HEK293 (cell line): ENCODE results near the gene GCNT2.

ENCODE experiments used
- CTCF ChIP-seq: fragments of 450-650 bp; formaldehyde crosslinking; IDR thresholded peaks from 2 replicates; pipeline ENCODE4 v1.5.1; 2016; ENCODE audit warnings: missing biosample characterization, missing genetic modification characterization
- KLF9 ChIP-seq: fragments of 450-650 bp; formaldehyde crosslinking; IDR thresholded peaks from 2 replicates; pipeline ENCODE4 v1.5.1; 2016; ENCODE audit warnings: missing biosample characterization, missing genetic modification characterization, low read depth
- SP2 ChIP-seq: fragments of 450-650 bp; formaldehyde crosslinking; IDR thresholded peaks from 2 replicates; pipeline ENCODE4 v1.5.1; 2016; ENCODE audit warnings: missing biosample characterization, missing genetic modification characterization
- ZBTB11 ChIP-seq: fragments of 450-650 bp; formaldehyde crosslinking; conservative IDR thresholded peaks from 2 replicates; pipeline ENCODE4 v1.5.1; 2016; ENCODE audit warnings: low read depth, missing biosample characterization, missing genetic modification characterization
- ZBTB17 ChIP-seq: fragments of 450-650 bp; formaldehyde crosslinking; IDR thresholded peaks from 2 replicates; pipeline ENCODE4 v1.5.1; 2016; ENCODE audit warnings: missing biosample characterization, missing genetic modification characterization
- ZBTB21 ChIP-seq: fragments of 450-650 bp; formaldehyde crosslinking; IDR thresholded peaks from 2 replicates; pipeline ENCODE4 v1.5.1; 2017; ENCODE audit warnings: missing biosample characterization, missing genetic modification characterization
- ZBTB7A ChIP-seq: fragments of 450-650 bp; formaldehyde crosslinking; IDR thresholded peaks from 2 replicates; pipeline ENCODE4 v1.5.1; 2016; ENCODE audit warnings: low read depth, missing biosample characterization, missing genetic modification characterization
- ZNF280D ChIP-seq: fragments of 450-650 bp; formaldehyde crosslinking; IDR thresholded peaks from 2 replicates; pipeline ENCODE4 v1.5.1; 2016; ENCODE audit warnings: missing biosample characterization, missing genetic modification characterization
- ZNF292 ChIP-seq: fragments of 450-650 bp; formaldehyde crosslinking; IDR thresholded peaks from 2 replicates; pipeline ENCODE4 v1.5.1; 2016; ENCODE audit warnings: low read depth, missing biosample characterization, missing genetic modification characterization, borderline replicate concordance
- ZNF324 ChIP-seq: fragments of 450-650 bp; formaldehyde crosslinking; IDR thresholded peaks from 2 replicates; pipeline ENCODE4 v1.5.1; 2016; ENCODE audit warnings: missing biosample characterization, missing genetic modification characterization
- ZNF510 ChIP-seq: fragments of 450-650 bp; formaldehyde crosslinking; IDR thresholded peaks from 2 replicates; pipeline ENCODE4 v1.5.1; 2018; ENCODE audit warnings: mild to moderate bottlenecking, missing genetic modification characterization, missing biosample characterization; ENCODE audit not compliant: insufficient replicate concordance
- ZNF555 ChIP-seq: fragments of 450-650 bp; formaldehyde crosslinking; conservative IDR thresholded peaks from 2 replicates; pipeline ENCODE4 v1.5.1; 2017; ENCODE audit warnings: missing biosample characterization, mild to moderate bottlenecking, missing genetic modification characterization, inconsistent platforms

- no peak for TF ChIP-seq ZNF280D (tag by site-specific recombination)
- no peak for TF ChIP-seq CTCF (tag by site-specific recombination)
- no peak for TF ChIP-seq ZBTB21
- no peak for TF ChIP-seq ZBTB17 (tag by site-specific recombination)
- TF ChIP-seq ZBTB7A = no peak
- no peak for TF ChIP-seq ZNF292
- TF ChIP-seq SP2 (tag by site-specific recombination) = no peak
- TF ChIP-seq ZBTB11 (tag by site-specific recombination) = no peak
- TF ChIP-seq ZNF555 (tag by site-specific recombination) = no peak
- TF ChIP-seq ZNF324 = no peak
- TF ChIP-seq ZNF510 (tag by site-specific recombination) = no peak
- no peak for TF ChIP-seq KLF9 (tag by site-specific recombination)
Measured at GRCh38 chr6:10485406-10485805, 35.7 kb upstream of the GCNT2 start.
